HUES6 (cell line): ENCODE measurements around the gene WDR5.

ENCODE experiments used
- H3K27ac ChIP-seq: 2 replicates; pipeline ENCODE4 v1.7.0; 2013; ENCODE audit warnings: low read depth, mild to moderate bottlenecking, low read length, inconsistent platforms
- H3K27me3 ChIP-seq: 2 replicates; pipeline ENCODE4 v1.6.1; 2013; ENCODE audit warnings: low read length; ENCODE audit not compliant: control insufficient read depth, insufficient read depth
- H3K36me3 ChIP-seq: 2 replicates; pipeline ENCODE4 v1.6.1; 2013; ENCODE audit warnings: low read length; ENCODE audit not compliant: control insufficient read depth, insufficient read depth
- H3K4me1 ChIP-seq: 2 replicates; pipeline ENCODE4 v1.6.1; 2013; ENCODE audit warnings: low read length; ENCODE audit not compliant: control insufficient read depth, insufficient read depth
- H3K4me3 ChIP-seq: 2 replicates; pipeline ENCODE4 v1.5.1; 2013; ENCODE audit warnings: low read depth, low read length
- H3K9ac ChIP-seq: one replicate; pipeline ENCODE4 v1.6.1; 2013; ENCODE audit warnings: mild to moderate bottlenecking, low read length
- H3K9me3 ChIP-seq: 2 replicates; pipeline ENCODE4 v1.6.1; 2013; ENCODE audit warnings: low read depth, low read length; ENCODE audit not compliant: control insufficient read depth, insufficient read depth

Gene WDR5

GRCh38 chr9:134175291-134175807 lies 39.5 kb downstream of the WDR5 start:
- Histone ChIP-seq H3K36me3 (no peaks in the 10 kb centered on the region), H3K4me1 (peaks cover 17% of the 10 kb centered on the region), H3K27ac (0 out of 2 replicates have a peak overlapping the region, but pooled peaks have one; percentile 42), H3K9ac (no peak overlapping the region), H3K27me3 (peaks cover 4% of the 10 kb centered on the region; the same call in 1 of the 2 replicates), H3K4me3 (no peak overlapping the region), H3K9me3 (no peaks in the 10 kb centered on the region)

GRCh38 chr9:134175808-134176598 lies 40.1 kb downstream of the WDR5 start:
- H3K27me3 ChIP-seq, result peaks cover 4% of the 10 kb centered on the region; the same call in 1 of the 2 replicates
- 0 out of 2 replicates have a peak overlapping the region, but pooled peaks have one; percentile 42 for H3K27ac ChIP-seq
- H3K4me1 ChIP-seq, result peaks cover 17% of the 10 kb centered on the region
- H3K9me3 ChIP-seq, result no peaks in the 10 kb centered on the region
- H3K4me3 ChIP-seq, result no peak overlapping the region
- H3K9ac ChIP-seq, result no peak overlapping the region
- no peaks in the 10 kb centered on the region for H3K36me3 ChIP-seq

- Histone ChIP-seq H3K36me3 (no peaks in the 10 kb centered on the region), H3K9ac (no peak overlapping the region), H3K4me3 (no peak overlapping the region), H3K27me3 (peaks cover 4% of the 10 kb centered on the region; the same call in 1 of the 2 replicates), H3K9me3 (no peaks in the 10 kb centered on the region), H3K27ac (no peak overlapping the region), H3K4me1 (peaks cover 17% of the 10 kb centered on the region)
Measured at GRCh38 chr9:134176599-134176968, 40.7 kb downstream of the WDR5 start.

GRCh38 chr9:134177186-134177585 lies 41.3 kb downstream of the WDR5 start:
- Histone ChIP-seq H3K9ac (no peak overlapping the region), H3K36me3 (no peaks in the 10 kb centered on the region), H3K4me3 (no peak overlapping the region), H3K27me3 (peaks cover 4% of the 10 kb centered on the region; the same call in 1 of the 2 replicates), H3K9me3 (no peaks in the 10 kb centered on the region), H3K4me1 (peaks cover 17% of the 10 kb centered on the region), H3K27ac (no peak overlapping the region)

- H3K4me3 ChIP-seq, result no peak overlapping the region
- no peaks in the 10 kb centered on the region for H3K36me3 ChIP-seq
- H3K4me1 ChIP-seq, result peaks cover 17% of the 10 kb centered on the region
- H3K27me3 ChIP-seq, result peaks cover 4% of the 10 kb centered on the region; the same call in 1 of the 2 replicates
- H3K9me3 ChIP-seq, result no peaks in the 10 kb centered on the region; the same call in 1 of the 2 replicates
- no peak overlapping the region for H3K9ac ChIP-seq
- no peak overlapping the region for H3K27ac ChIP-seq
Measured at GRCh38 chr9:134177624-134178393, 41.9 kb downstream of the WDR5 start.

- Histone ChIP-seq H3K4me3 (no peak overlapping the region), H3K9me3 (no peaks in the 10 kb centered on the region; the same call in 1 of the 2 replicates), H3K4me1 (peaks cover 17% of the 10 kb centered on the region), H3K36me3 (no peaks in the 10 kb centered on the region), H3K9ac (no peak overlapping the region), H3K27me3 (peaks cover 4% of the 10 kb centered on the region; the same call in 1 of the 2 replicates), H3K27ac (no peak overlapping the region)
Measured at GRCh38 chr9:134178394-134178767, 42.5 kb downstream of the WDR5 start.

GRCh38 chr9:134178768-134179551 lies 43.1 kb downstream of the WDR5 start:
- H3K9me3 ChIP-seq, result no peaks in the 10 kb centered on the region; the same call in 1 of the 2 replicates
- peaks cover 4% of the 10 kb centered on the region; the same call in 1 of the 2 replicates for H3K27me3 ChIP-seq
- no peak overlapping the region for H3K9ac ChIP-seq

GRCh38 chr9:134179595-134179917 lies 43.7 kb downstream of the WDR5 start:
- peaks cover 4% of the 10 kb centered on the region; the same call in 1 of the 2 replicates for H3K27me3 ChIP-seq
- H3K9ac ChIP-seq, result no peak overlapping the region
- no peak overlapping the region for H3K27ac ChIP-seq
- peaks cover 17% of the 10 kb centered on the region for H3K4me1 ChIP-seq
- H3K36me3 ChIP-seq, result no peaks in the 10 kb centered on the region
- no peak overlapping the region for H3K4me3 ChIP-seq
- H3K9me3 ChIP-seq, result no peaks in the 10 kb centered on the region; the same call in 1 of the 2 replicates

More at GRCh38 chr9:134178768-134179551, 43.1 kb downstream of the WDR5 start:
- no peak overlapping the region for H3K4me3 ChIP-seq
- peaks cover 17% of the 10 kb centered on the region for H3K4me1 ChIP-seq
- no peak overlapping the region for H3K27ac ChIP-seq
- no peaks in the 10 kb centered on the region for H3K36me3 ChIP-seq

GRCh38 chr9:134179918-134180785 lies 44.3 kb downstream of the WDR5 start:
- no peak overlapping the region for H3K9ac ChIP-seq
- no peak overlapping the region for H3K27ac ChIP-seq
- no peak overlapping the region for H3K4me3 ChIP-seq
- peaks cover 4% of the 10 kb centered on the region; the same call in 1 of the 2 replicates for H3K27me3 ChIP-seq
- no peaks in the 10 kb centered on the region for H3K36me3 ChIP-seq
- H3K4me1 ChIP-seq, result peaks cover 13% of the 10 kb centered on the region
- no peaks in the 10 kb centered on the region; the same call in 1 of the 2 replicates for H3K9me3 ChIP-seq
